Activated CD4-positive, alpha-beta T cell treated with anti-CD3 and anti-CD28 coated beads for 36 hours (primary cell): ENCODE results near the gene HIVEP3. TPM values are rescaled to one million over a fixed set of nuclear protein-coding genes. Genes with fewer than 3 reads are reported as not detected.
A peak's percentile ranks its signal among the peaks of the same experiment; 100 is the strongest.

Source experiments
- ATAC-seq: fragments of 200-7000 bp; cut with Tn5 transposase; one replicate; pipeline ENCODE4 v1.10.0; 2021; ENCODE audit warnings: mild to moderate bottlenecking, moderate library complexity
- CTCF ChIA-PET: fragments of 350-600 bp; sonication (Branson Sonifier 250); formaldehyde crosslinking; loops from one replicate; lab custom pipeline; 2021; ENCODE audit warnings: antibody characterized with exemption; lab: Charles Lee
- POLR2A ChIA-PET: fragments of 350-600 bp; sonication (Branson Sonifier 250); formaldehyde crosslinking; loops from one replicate; lab custom pipeline; 2021; ENCODE audit warnings: antibody characterized with exemption, inconsistent platforms; lab: Charles Lee
- DNase-seq: peaks from one replicate; pipeline ENCODE4 v3.0.0-alpha.2; 2020
- H3K27ac Mint-ChIP-seq: one replicate; pipeline ENCODE4 v1.8.0; 2021; ENCODE audit warnings: mixed read lengths
- H3K27me3 Mint-ChIP-seq: one replicate; pipeline ENCODE4 v1.8.0; 2021; ENCODE audit warnings: mixed read lengths
- H3K36me3 Mint-ChIP-seq: one replicate; pipeline ENCODE4 v1.8.0; 2021; ENCODE audit warnings: low read depth, mixed read lengths
- H3K4me1 Mint-ChIP-seq: one replicate; pipeline ENCODE4 v1.8.0; 2021; ENCODE audit warnings: mixed read lengths
- H3K4me3 Mint-ChIP-seq: one replicate; pipeline ENCODE4 v1.8.0; 2021; ENCODE audit warnings: mild to moderate bottlenecking, moderate library complexity, mixed read lengths
- H3K9me3 Mint-ChIP-seq: one replicate; pipeline ENCODE4 v1.8.0; 2021; ENCODE audit warnings: low read depth, mixed read lengths
- intact Hi-C, 2 experiments: fragments of 100-400 bp; cut with DNase I in 1 of 2; cut with micrococcal nuclease in 1 of 2; formaldehyde crosslinking; loops; one replicate each; pipeline versions ENCODE4 v1.14.2 to v1.15.1; 2022 to 2024; cut with DNase I, micrococcal nuclease
- total RNA-seq, 2 experiments: library from RNA; stranded (reverse); gene quantifications; one replicate each; pipeline ENCODE4 v1.2.3, GENCODE V29; 2021

The HIVEP3 gene
- total RNA-seq, 2 experiments from 2014 or later = 29.4 to 39.6 TPM

DNA sequence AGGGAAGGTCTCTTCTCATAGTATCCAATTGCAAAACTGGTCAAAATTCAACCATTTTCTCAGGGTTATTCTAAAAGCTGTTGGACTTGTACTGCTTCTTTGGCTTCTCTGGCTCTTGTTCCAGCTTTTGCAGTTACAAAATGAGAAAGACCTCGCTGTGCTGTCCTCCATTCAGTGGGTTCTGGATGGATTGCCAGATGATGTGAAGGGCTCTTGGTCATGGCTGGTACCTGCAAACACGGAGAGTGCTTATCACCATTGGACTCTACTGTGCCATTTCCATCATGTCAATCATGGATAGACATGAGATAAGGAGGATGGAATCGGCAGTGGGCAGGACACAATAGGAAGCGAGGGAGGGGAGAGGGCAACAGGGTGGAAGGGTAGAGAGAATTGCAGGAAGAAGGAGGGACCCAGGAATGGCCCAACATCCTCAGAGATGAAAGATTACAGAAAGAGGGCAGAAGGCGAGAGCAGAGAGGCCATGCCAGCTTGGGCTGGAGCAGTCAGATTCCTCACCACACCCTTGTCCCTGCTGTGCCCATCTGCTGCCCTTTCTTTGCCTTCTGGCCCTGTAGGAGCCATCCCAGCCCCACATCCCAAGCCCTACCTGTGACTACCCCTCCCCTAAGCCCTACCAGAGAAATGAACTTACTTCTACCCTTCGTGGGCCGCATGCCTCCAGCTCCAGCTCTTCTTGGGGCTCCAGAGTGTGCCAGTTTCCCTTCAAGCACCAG is 70.3 kb downstream of the HIVEP3 start:
- CTCF ChIA-PET = interaction anchor here (0.7 to 1.1 kb wide), 2 partner anchors 13 to 17 kb away, joined by 3 to 4 read pairs; no protein-coding TSS in a partner anchor
- ATAC-seq = no peak
- H3K27ac Mint-ChIP-seq = no peak overlapping the region
- no peak for DNase-seq
- H3K4me3 Mint-ChIP-seq = no peak overlapping the region
- H3K4me1 Mint-ChIP-seq = peaks cover 31% of the 10 kb centered on the region
- H3K27me3 Mint-ChIP-seq = no peaks in the 10 kb centered on the region
- POLR2A ChIA-PET = no interaction called here
- intact Hi-C loops = no loop called here
- no peaks in the 10 kb centered on the region for H3K36me3 Mint-ChIP-seq
- H3K9me3 Mint-ChIP-seq = no peaks in the 10 kb centered on the region

DNA sequence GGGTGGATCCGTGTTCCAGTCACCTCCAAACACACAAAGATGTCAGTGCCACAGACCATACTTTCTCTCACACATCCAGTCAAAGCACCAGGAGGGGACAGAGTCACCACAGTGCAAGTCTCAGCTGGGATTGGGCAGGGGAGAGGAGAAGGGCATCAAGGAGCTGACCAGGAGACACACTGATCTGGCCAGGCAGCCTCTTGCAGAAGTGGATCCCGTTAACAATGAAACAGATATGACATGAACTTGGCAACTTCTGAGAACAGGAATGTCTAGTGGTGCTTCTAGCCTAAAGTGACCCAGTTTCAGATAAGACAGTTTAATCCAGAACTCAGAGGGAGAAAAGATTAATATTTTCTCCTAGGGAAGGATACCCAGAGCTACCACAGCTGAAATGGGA is 71.0 kb downstream of the HIVEP3 start:
- H3K36me3 Mint-ChIP-seq = no peaks in the 10 kb centered on the region

DNA sequence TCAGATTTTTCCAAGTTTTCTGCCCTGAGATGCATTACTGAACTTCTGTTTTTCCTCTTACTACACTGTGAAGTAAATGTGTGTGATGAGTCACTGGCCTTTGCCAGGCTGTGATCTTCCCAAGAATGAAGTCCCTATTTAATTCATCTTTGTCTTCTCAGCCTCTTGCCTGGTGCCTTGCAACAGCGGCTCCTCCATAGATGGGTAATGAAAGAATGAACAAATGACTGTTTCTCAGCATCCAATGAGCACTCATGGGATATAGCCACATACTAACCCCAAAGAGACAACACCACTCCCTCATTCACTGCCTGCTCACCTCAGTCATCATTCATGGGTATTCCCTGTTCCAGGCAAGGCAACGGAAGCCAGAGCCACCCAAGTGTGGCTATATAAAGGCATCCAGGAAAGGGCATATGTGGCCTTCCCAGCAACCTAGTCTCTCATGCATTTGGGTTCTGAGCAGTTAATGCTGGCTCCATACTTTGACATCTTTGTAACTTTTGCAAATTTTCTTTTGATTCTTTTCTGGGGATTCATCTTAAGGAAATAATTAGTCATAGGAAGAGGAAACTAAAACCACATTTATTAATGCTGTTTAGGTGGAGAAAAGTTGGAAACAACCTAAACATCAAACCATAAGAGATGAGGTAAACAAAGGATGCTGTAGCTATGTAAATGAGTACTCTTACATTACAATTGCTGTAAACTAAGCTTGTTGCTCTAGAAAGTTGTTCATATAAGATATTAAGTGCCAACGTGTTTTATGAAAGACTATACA is 71.9 kb downstream of the HIVEP3 start:
- no peaks in the 10 kb centered on the region for H3K27me3 Mint-ChIP-seq
- peak overlapping the region; percentile 9 for H3K27ac Mint-ChIP-seq
- H3K4me1 Mint-ChIP-seq = peaks cover 34% of the 10 kb centered on the region
- ATAC-seq (no peak), DNase-seq (no peak)
- ChIA-PET POLR2A (no interaction called here), CTCF (interaction anchor here (0.7 to 1.2 kb wide), 5 partner anchors 16 to 37 kb away, joined by 3 to 4 read pairs (median 3); no protein-coding TSS in a partner anchor)
- no peak overlapping the region for H3K4me3 Mint-ChIP-seq
- intact Hi-C loops = no loop called here
- H3K36me3 Mint-ChIP-seq = no peaks in the 10 kb centered on the region
- no peaks in the 10 kb centered on the region for H3K9me3 Mint-ChIP-seq

More for the DNA sequence above, 71.0 kb downstream of the HIVEP3 start:
- Mint-ChIP-seq H3K27ac (no peak overlapping the region), H3K9me3 (no peaks in the 10 kb centered on the region), H3K27me3 (no peaks in the 10 kb centered on the region), H3K4me3 (no peak overlapping the region), H3K4me1 (peaks cover 34% of the 10 kb centered on the region)
- DNase-seq (no peak), ATAC-seq (no peak)
- intact Hi-C loops = no loop called here
- ChIA-PET POLR2A (no interaction called here), CTCF (interaction anchor here (0.7 to 1.2 kb wide), 6 partner anchors 14 to 38 kb away, joined by 3 to 4 read pairs (median 3); no protein-coding TSS in a partner anchor)

DNA sequence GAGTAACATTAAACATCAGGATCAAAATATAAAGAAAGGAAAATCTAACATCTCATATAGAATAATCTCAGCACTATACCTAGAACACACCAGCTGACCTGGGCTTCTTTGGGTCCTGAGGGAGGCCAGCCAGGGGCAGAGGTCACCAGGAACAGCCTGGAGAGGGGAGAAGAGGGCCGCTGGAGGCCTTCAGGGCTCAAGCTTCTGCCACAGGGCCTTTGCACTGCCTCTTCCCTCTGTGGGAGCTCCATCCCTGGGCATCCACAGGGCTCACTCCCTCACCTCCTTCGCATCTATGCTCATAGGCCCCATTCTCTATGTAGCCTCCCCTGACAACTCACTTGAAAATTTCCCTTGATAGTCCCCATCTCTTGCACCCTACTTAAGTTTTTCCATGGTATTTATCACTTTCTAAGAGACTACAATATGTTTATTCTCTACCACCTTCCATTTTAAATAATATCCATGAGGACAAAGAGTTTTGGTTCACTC is 73.9 kb downstream of the HIVEP3 start:
- intact Hi-C loops = no loop called here
- CTCF ChIA-PET = no interaction called here

DNA sequence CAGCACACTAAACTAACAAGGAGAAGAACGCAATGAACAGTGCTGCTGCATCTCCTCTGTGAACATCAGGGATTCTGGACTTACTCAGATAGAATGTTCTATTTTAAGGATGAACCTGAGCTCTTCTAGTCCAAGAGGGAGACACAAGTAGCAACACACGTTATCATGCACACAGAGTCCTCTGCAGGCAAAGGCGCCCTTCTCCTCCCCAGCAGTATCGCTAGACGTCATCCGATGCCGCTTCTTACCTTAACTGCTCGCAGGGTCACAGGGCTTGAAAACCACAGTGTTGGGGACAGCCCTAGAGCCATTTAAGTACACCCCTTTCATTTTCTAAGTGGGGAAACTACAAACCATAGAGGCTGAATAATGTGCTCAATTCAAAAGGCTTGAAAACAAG is 74.5 kb downstream of the HIVEP3 start:
- ChIA-PET POLR2A (no interaction called here), CTCF (no interaction called here)
- H3K27ac Mint-ChIP-seq = no peak overlapping the region
- ATAC-seq = no peak
- H3K4me1 Mint-ChIP-seq = peaks cover 27% of the 10 kb centered on the region
- intact Hi-C loops = no loop called here
- DNase-seq = no peak
- no peaks in the 10 kb centered on the region for H3K9me3 Mint-ChIP-seq
- H3K4me3 Mint-ChIP-seq = no peak overlapping the region
- no peaks in the 10 kb centered on the region for H3K36me3 Mint-ChIP-seq
- no peaks in the 10 kb centered on the region for H3K27me3 Mint-ChIP-seq

More for the DNA sequence above, 73.9 kb downstream of the HIVEP3 start:
- no peak for ATAC-seq
- peaks cover 29% of the 10 kb centered on the region for H3K4me1 Mint-ChIP-seq
- no peaks in the 10 kb centered on the region for H3K9me3 Mint-ChIP-seq
- no peak for DNase-seq
- H3K36me3 Mint-ChIP-seq = no peaks in the 10 kb centered on the region
- H3K27me3 Mint-ChIP-seq = no peaks in the 10 kb centered on the region
- no peak overlapping the region for H3K27ac Mint-ChIP-seq
- POLR2A ChIA-PET = no interaction called here
- no peak overlapping the region for H3K4me3 Mint-ChIP-seq

DNA sequence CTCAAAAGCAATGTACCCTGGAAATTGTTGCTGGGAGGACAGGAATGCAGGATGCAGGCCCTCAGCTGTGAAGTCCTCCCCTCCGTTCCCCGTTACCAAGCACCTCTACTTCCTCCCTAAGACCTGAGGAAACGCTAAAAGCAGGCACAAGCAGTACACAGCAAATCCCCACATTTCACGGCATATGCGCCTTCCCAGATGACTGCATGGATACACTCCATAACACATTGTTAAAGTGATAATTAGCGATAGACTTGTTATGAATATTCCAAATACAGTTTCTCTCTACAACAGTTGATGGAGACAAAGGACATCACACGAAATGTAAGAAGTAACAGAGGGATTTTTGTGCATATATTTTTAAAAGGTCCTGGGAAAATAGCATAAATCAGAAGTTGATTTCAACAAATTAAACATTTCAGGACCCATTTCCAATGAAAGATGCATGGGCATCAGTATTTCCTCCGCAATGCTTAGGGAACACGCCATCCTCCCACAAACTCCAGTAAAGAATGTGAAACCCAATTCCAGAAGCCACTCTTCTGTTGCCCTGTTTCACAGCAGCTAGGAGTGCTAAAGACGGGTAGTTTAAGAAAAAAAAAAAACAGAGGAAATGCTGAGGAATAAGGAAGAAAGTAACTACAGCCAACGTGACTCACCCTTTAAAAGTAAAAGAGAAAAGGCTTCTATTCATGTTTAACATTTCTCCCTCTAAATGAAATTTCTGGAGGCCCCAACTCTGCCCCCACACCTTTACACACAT is 75.5 kb downstream of the HIVEP3 start:
- no peaks in the 10 kb centered on the region for H3K27me3 Mint-ChIP-seq
- intact Hi-C loops = no loop called here
- DNase-seq (no peak), ATAC-seq (no peak)
- H3K9me3 Mint-ChIP-seq = no peaks in the 10 kb centered on the region
- CTCF ChIA-PET = no interaction called here
- POLR2A ChIA-PET = no interaction called here
- peaks cover 27% of the 10 kb centered on the region for H3K4me1 Mint-ChIP-seq
- no peaks in the 10 kb centered on the region for H3K36me3 Mint-ChIP-seq
- H3K27ac Mint-ChIP-seq = no peak overlapping the region
- H3K4me3 Mint-ChIP-seq = no peak overlapping the region

DNA sequence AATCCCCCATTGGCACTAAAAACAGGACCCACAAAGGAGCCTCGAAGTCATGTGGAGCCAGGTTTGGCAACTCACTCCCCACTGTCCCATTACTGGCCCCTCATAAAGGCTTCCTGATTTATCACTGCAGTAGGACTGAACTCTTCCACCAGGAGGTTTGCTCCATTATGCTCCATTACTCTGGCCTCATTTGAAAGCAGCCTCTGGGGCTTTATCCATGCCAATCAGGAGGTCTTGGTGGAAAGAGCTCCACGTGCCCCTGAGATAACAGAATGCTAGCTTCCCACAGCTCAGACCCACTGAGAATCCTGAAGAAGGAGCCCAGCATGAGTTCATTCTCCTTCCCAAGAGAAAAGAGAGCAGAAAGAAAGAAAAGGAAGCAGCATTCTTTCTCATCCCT is 76.4 kb downstream of the HIVEP3 start:
- no peaks in the 10 kb centered on the region for H3K36me3 Mint-ChIP-seq
- peaks cover 27% of the 10 kb centered on the region for H3K4me1 Mint-ChIP-seq
- DNase-seq (no peak), ATAC-seq (no peak)
- ChIA-PET CTCF (no interaction called here), POLR2A (no interaction called here)
- H3K27ac Mint-ChIP-seq = no peak overlapping the region
- no peaks in the 10 kb centered on the region for H3K27me3 Mint-ChIP-seq
- intact Hi-C loops = no loop called here
- H3K4me3 Mint-ChIP-seq = no peak overlapping the region
- H3K9me3 Mint-ChIP-seq = no peaks in the 10 kb centered on the region

DNA sequence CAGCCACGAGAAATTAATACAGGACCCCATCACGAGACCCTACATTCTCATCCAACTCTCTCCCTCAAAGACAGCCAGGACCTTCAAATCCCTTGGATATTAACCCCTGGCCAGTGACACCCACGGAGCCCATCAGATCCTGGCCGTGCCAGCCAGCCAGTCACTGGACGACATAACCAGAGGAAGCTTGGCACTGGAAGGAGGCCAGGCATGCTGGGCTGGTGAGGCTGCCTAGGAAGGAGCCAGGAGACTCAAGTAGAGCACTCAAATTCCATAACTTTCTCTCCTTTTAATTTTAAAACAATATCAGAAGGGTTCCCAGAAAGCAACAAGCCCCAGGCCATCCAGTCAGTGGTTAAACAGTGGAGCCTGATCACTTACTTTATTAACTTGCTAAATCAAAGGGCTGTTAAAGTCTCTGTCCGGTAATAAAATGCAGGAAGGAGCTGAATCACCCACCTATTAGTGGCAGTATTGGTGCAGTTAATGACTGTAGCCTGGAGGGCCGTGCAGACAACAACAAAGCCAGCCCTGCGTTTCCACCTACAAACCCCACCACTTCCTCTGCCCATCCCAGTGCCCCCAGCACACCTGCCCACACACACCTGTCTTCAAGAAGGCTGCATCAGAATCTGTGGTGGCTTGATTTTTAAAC is 78.0 kb downstream of the HIVEP3 start:
- Mint-ChIP-seq H3K4me3 (no peak overlapping the region), H3K9me3 (no peaks in the 10 kb centered on the region), H3K27me3 (no peaks in the 10 kb centered on the region), H3K27ac (no peak overlapping the region), H3K36me3 (no peaks in the 10 kb centered on the region), H3K4me1 (peaks cover 16% of the 10 kb centered on the region)
- intact Hi-C loops = no loop called here
- DNase-seq = no peak
- ChIA-PET CTCF (interaction anchor here (0.7 kb wide), 1 partner anchor 26 kb away, joined by 3 read pairs; no protein-coding TSS in a partner anchor), POLR2A (interaction anchor here (0.6 kb wide), 1 partner anchor 482 kb away, joined by 3 read pairs; no protein-coding TSS in a partner anchor)
- no peak for ATAC-seq

DNA sequence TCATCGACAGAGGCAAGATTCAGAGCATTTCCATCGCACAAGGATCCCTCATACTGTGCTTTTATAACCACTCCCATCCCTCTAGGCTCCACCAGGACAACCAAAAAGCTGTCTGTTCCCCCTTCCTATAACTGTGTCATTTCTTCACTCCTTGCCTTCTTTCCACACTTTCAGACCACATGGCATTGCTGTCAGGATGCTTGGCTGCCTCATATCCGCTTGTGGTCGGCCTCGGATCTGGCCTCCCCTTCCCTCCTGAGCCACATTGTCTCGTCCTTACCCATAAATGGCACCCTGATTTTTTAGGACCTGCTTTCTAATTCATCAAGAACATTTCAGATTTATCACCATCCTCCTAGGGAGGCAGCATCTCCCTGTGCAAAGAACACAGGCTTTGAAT is 80.5 kb downstream of the HIVEP3 start:
- no peak for ATAC-seq
- H3K4me3 Mint-ChIP-seq = no peak overlapping the region
- peaks cover 2% of the 10 kb centered on the region for H3K27me3 Mint-ChIP-seq
- ChIA-PET CTCF (no interaction called here), POLR2A (no interaction called here)
- H3K9me3 Mint-ChIP-seq = no peaks in the 10 kb centered on the region
- no peak overlapping the region for H3K27ac Mint-ChIP-seq
- intact Hi-C loops = no loop called here
- peaks cover 6% of the 10 kb centered on the region for H3K4me1 Mint-ChIP-seq
- no peak for DNase-seq
- H3K36me3 Mint-ChIP-seq = no peaks in the 10 kb centered on the region

DNA sequence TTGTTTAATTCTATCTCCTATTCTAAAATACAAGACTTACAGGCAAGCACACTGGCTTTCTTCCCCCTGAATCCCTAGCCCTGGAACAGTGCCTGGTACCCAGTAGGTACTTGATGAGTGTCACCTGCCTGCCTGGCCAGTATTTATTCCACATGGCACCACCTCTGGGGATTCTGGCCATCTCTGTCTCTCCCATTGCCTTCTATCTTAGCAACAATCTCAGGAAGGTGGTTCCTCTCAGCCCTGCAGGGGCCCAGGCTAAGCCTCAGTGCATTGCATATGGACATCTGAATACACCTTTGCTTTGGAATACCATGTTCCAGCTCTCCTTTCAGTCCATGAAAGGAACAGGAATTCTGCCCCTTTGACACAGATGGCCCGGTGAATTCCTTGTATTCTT is 81.0 kb downstream of the HIVEP3 start:
- Mint-ChIP-seq H3K27ac (no peak overlapping the region), H3K4me3 (no peak overlapping the region), H3K27me3 (peaks cover 2% of the 10 kb centered on the region), H3K9me3 (no peaks in the 10 kb centered on the region), H3K36me3 (no peaks in the 10 kb centered on the region), H3K4me1 (peaks cover 5% of the 10 kb centered on the region)
- ChIA-PET POLR2A (no interaction called here), CTCF (no interaction called here)
- DNase-seq (no peak), ATAC-seq (no peak)
- intact Hi-C loops = no loop called here

DNA sequence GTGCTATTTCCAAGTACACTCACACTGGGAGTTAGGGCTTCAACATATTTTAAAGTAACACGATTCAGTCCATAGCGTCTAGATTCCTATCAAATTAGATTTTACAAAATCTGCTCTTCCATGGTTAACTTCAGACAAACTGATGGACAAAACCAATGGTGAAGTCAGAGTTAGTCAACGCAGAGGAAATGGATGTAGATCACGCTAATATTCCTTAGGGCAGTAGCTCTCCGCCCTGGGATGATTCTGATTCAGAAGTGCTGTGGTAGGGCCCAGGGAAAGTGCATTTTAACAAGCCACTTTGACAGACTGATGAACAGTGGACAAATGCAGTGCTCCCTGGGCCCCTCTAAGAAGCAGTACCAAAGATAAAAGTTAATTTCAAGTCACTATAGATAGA is 83.2 kb downstream of the HIVEP3 start:
- H3K27ac Mint-ChIP-seq = no peak overlapping the region
- ATAC-seq (no peak), DNase-seq (no peak)
- intact Hi-C loops = no loop called here
- no peaks in the 10 kb centered on the region for H3K36me3 Mint-ChIP-seq
- H3K4me1 Mint-ChIP-seq = no peaks in the 10 kb centered on the region
- CTCF ChIA-PET = no interaction called here
- no peaks in the 10 kb centered on the region for H3K9me3 Mint-ChIP-seq
- peaks cover 2% of the 10 kb centered on the region for H3K27me3 Mint-ChIP-seq
- POLR2A ChIA-PET = no interaction called here
- no peak overlapping the region for H3K4me3 Mint-ChIP-seq
